Hematopoietic multipotent progenitor cell treated with erythropoietin and hydrocortisone succinate and interleukin-3 and kit ligand, for 6 days (in vitro differentiated cells): Measurements from ENCODE around the gene NOL11.
"Not testable (repeated sequence)": the region's sequence is repeated elsewhere in the genome, so short reads cannot be mapped to it uniquely, and the experiment has no call there.

ENCODE experiments used
- DNase-seq: peaks from one replicate; pipeline ENCODE4 v3.0.0-alpha.2; 2015

Gene NOL11

GRCh38 chr17:67711916-67712315 is 5.8 kb upstream of the NOL11 start:
- DNase-seq = no peak

- DNase-seq = no peak
These were observed 5.4 kb upstream of the NOL11 start for GRCh38 chr17:67712375-67712774.

- no peak for DNase-seq
These were observed 4.6 kb upstream of the NOL11 start for GRCh38 chr17:67713169-67713568.

- DNase-seq = no peak
These were observed 1.3 kb upstream of the NOL11 start for GRCh38 chr17:67716405-67716798.

- DNase-seq = no peak
These were observed 528 bp upstream of the NOL11 start for GRCh38 chr17:67717192-67717623.

GRCh38 chr17:67718325-67718941 is 697 bp downstream of the NOL11 start:
- DNase-seq = peak; percentile 81

- no peak for DNase-seq
These were observed 7.6 kb downstream of the NOL11 start for GRCh38 chr17:67725373-67725791.

GRCh38 chr17:67725807-67726206 is 8.1 kb downstream of the NOL11 start:
- DNase-seq = no peak

GRCh38 chr17:67727152-67728039 is 9.7 kb downstream of the NOL11 start:
- DNase-seq = not testable (repeated sequence)

- no peak for DNase-seq
These were observed 12.2 kb downstream of the NOL11 start for GRCh38 chr17:67729903-67730302.

GRCh38 chr17:67730731-67731130 is 13.0 kb downstream of the NOL11 start:
- DNase-seq = no peak

GRCh38 chr17:67733449-67733848 is 15.7 kb downstream of the NOL11 start:
- DNase-seq = no peak

- no peak for DNase-seq
These were observed 19.4 kb downstream of the NOL11 start for GRCh38 chr17:67737145-67737544.

- no peak for DNase-seq
These were observed 24.3 kb downstream of the NOL11 start for GRCh38 chr17:67742025-67742424.

- DNase-seq = peak; percentile 74
These were observed 29.2 kb downstream of the NOL11 start for GRCh38 chr17:67746704-67747571.

GRCh38 chr17:67747681-67748235 is 30.0 kb downstream of the NOL11 start:
- DNase-seq = no peak

- no peak for DNase-seq
These were observed 32.3 kb downstream of the NOL11 start for GRCh38 chr17:67750067-67750466.

- DNase-seq = no peak
These were observed 33.7 kb downstream of the NOL11 start for GRCh38 chr17:67751101-67752074.

- DNase-seq = not testable (repeated sequence)
These were observed 34.4 kb downstream of the NOL11 start for GRCh38 chr17:67752160-67752559.

- DNase-seq = no peak
These were observed 35.3 kb downstream of the NOL11 start for GRCh38 chr17:67753026-67753425.

- DNase-seq = no peak
These were observed 36.3 kb downstream of the NOL11 start for GRCh38 chr17:67754001-67754400.

GRCh38 chr17:67754686-67755085 is 37.0 kb downstream of the NOL11 start:
- DNase-seq = not testable (repeated sequence)
